Nephron (organoid): ENCODE data around the gene STK17A.
A peak's percentile ranks its signal among the peaks of the same experiment; 100 is the strongest.

ENCODE experiments used
- H3K27ac Mint-ChIP-seq, 3 experiments: 2 replicates each; pipeline ENCODE4 v1.8.0; 2020; ENCODE audit warnings: mixed read lengths in 3 of 3, mild to moderate bottlenecking in 2 of 3, moderate library complexity in 1 of 3
- H3K27me3 Mint-ChIP-seq: 2 replicates; pipeline ENCODE4 v1.8.0; 2021; ENCODE audit warnings: low read depth, mild to moderate bottlenecking, moderate library complexity, mixed read lengths
- H3K36me3 Mint-ChIP-seq: 2 replicates; pipeline ENCODE4 v1.8.0; 2020; ENCODE audit warnings: low read depth, mixed read lengths
- H3K4me1 Mint-ChIP-seq: 2 replicates; pipeline ENCODE4 v1.8.0; 2020; ENCODE audit warnings: mixed read lengths
- H3K4me3 Mint-ChIP-seq, 3 experiments: 2 replicates each; pipeline ENCODE4 v1.8.0; 2020; ENCODE audit warnings: mild to moderate bottlenecking in 3 of 3, mixed read lengths in 3 of 3, moderate library complexity in 2 of 3
- H3K9me3 Mint-ChIP-seq: 2 replicates; pipeline ENCODE4 v1.8.0; 2020; ENCODE audit warnings: mixed read lengths
- CTCF ChIP-seq, 3 experiments: fragments of 200-600 bp; sonication (generic); IDR thresholded peaks; one replicate each; pipeline ENCODE4 v1.5.0; 2021; ENCODE audit warnings: antibody characterized with exemption in 3 of 3; ENCODE audit not compliant: unreplicated experiment in 3 of 3

The STK17A gene

GRCh38 chr7:43631559-43631958 is 48.7 kb downstream of the STK17A start:
- H3K27me3 Mint-ChIP-seq = no peaks in the 10 kb centered on the region
- peak overlapping the region in 1 of 3 experiments; percentile 3 for H3K27ac Mint-ChIP-seq
- no peaks in the 10 kb centered on the region for H3K9me3 Mint-ChIP-seq
- TF ChIP-seq CTCF (IDR thresholded peaks at IDR 0.05; ENCODE audit: unreplicated experiment in 3 of 3) = no peak
- H3K4me1 Mint-ChIP-seq = peaks cover 5% of the 10 kb centered on the region
- H3K36me3 Mint-ChIP-seq = peaks cover 77% of the 10 kb centered on the region
- no peak overlapping the region for H3K4me3 Mint-ChIP-seq

- H3K27me3 Mint-ChIP-seq = no peaks in the 10 kb centered on the region
- no peak for TF ChIP-seq CTCF (IDR thresholded peaks at IDR 0.05; ENCODE audit: unreplicated experiment in 3 of 3)
- H3K9me3 Mint-ChIP-seq = no peaks in the 10 kb centered on the region
- H3K36me3 Mint-ChIP-seq = peaks cover 81% of the 10 kb centered on the region
- H3K27ac Mint-ChIP-seq = no peak overlapping the region
- H3K4me3 Mint-ChIP-seq = no peak overlapping the region
- H3K4me1 Mint-ChIP-seq = peaks cover 5% of the 10 kb centered on the region
These were observed 49.8 kb downstream of the STK17A start for GRCh38 chr7:43632746-43633145.

GRCh38 chr7:43634384-43634783 is 51.5 kb downstream of the STK17A start:
- peaks cover 6% of the 10 kb centered on the region for H3K4me1 Mint-ChIP-seq
- TF ChIP-seq CTCF (IDR thresholded peaks at IDR 0.05; ENCODE audit: unreplicated experiment in 3 of 3) = no peak
- no peak overlapping the region for H3K27ac Mint-ChIP-seq
- H3K27me3 Mint-ChIP-seq = no peaks in the 10 kb centered on the region
- H3K4me3 Mint-ChIP-seq = no peak overlapping the region
- peaks cover 83% of the 10 kb centered on the region for H3K36me3 Mint-ChIP-seq
- H3K9me3 Mint-ChIP-seq = no peaks in the 10 kb centered on the region

- Mint-ChIP-seq H3K27me3 (no peaks in the 10 kb centered on the region), H3K4me1 (peaks cover 22% of the 10 kb centered on the region), H3K9me3 (no peaks in the 10 kb centered on the region)
These were observed 53.2 kb downstream of the STK17A start for GRCh38 chr7:43636093-43636492.

GRCh38 chr7:43637114-43637806 is 54.4 kb downstream of the STK17A start:
- Mint-ChIP-seq H3K27ac (no peak overlapping the region), H3K4me1 (peaks cover 22% of the 10 kb centered on the region), H3K9me3 (no peaks in the 10 kb centered on the region), H3K27me3 (no peaks in the 10 kb centered on the region), H3K36me3 (peaks cover 74% of the 10 kb centered on the region), H3K4me3 (no peak overlapping the region)
- no peak for TF ChIP-seq CTCF (IDR thresholded peaks at IDR 0.05; ENCODE audit: unreplicated experiment in 3 of 3)

More at GRCh38 chr7:43636093-43636492, 53.2 kb downstream of the STK17A start:
- Mint-ChIP-seq H3K36me3 (peaks cover 85% of the 10 kb centered on the region), H3K27ac (no peak overlapping the region), H3K4me3 (no peak overlapping the region)
- TF ChIP-seq CTCF (IDR thresholded peaks at IDR 0.05; ENCODE audit: unreplicated experiment in 3 of 3) = no peak

- TF ChIP-seq CTCF (IDR thresholded peaks at IDR 0.05; ENCODE audit: unreplicated experiment in 3 of 3) = no peak
- H3K4me1 Mint-ChIP-seq = peaks cover 22% of the 10 kb centered on the region
These were observed 57.1 kb downstream of the STK17A start for GRCh38 chr7:43639858-43640491.

More at GRCh38 chr7:43639858-43640491, 57.1 kb downstream of the STK17A start:
- Mint-ChIP-seq H3K27ac (peak overlapping the region; percentile 77 to 90 (median 83)), H3K36me3 (peaks cover 74% of the 10 kb centered on the region), H3K27me3 (no peaks in the 10 kb centered on the region), H3K9me3 (no peaks in the 10 kb centered on the region), H3K4me3 (no peak overlapping the region)
